Endodermal cell (in vitro differentiated cells): ENCODE measurements around the gene CNTN1. TPM values are rescaled to one million over a fixed set of nuclear protein-coding genes. Genes with fewer than 3 reads are reported as not detected.

Experiments
- DNase-seq: peaks from one replicate; pipeline ENCODE4 v3.0.0-alpha.2; 2017
- H3K27ac ChIP-seq: 2 replicates; pipeline ENCODE4 v1.5.1; 2013; ENCODE audit warnings: mild to moderate bottlenecking, low read depth, low read length, moderate library complexity
- H3K27me3 ChIP-seq: 2 replicates; pipeline ENCODE4 v1.6.1; 2013; ENCODE audit warnings: mild to moderate bottlenecking, low read length, moderate library complexity; ENCODE audit not compliant: insufficient read depth, control insufficient read depth, poor library complexity, severe bottlenecking
- H3K36me3 ChIP-seq: 2 replicates; pipeline ENCODE4 v1.7.0; 2013; ENCODE audit warnings: mild to moderate bottlenecking, low read length, moderate library complexity; ENCODE audit not compliant: control insufficient read depth, insufficient read depth
- H3K4me1 ChIP-seq: one replicate; pipeline ENCODE4 v1.7.0; 2013; ENCODE audit warnings: low read length; ENCODE audit not compliant: control insufficient read depth, insufficient read depth
- H3K4me3 ChIP-seq: 2 replicates; pipeline ENCODE4 v1.5.1; 2013; ENCODE audit warnings: mild to moderate bottlenecking, low read length, moderate library complexity
- H3K9ac ChIP-seq: 2 replicates; pipeline ENCODE4 v1.6.1; 2013; ENCODE audit warnings: mild to moderate bottlenecking, low read length, moderate library complexity; ENCODE audit not compliant: poor library complexity, severe bottlenecking; ENCODE audit errors: extremely low read depth
- H3K9me3 ChIP-seq: 2 replicates; pipeline ENCODE4 v1.6.1; 2013; ENCODE audit warnings: mild to moderate bottlenecking, low read length, moderate library complexity; ENCODE audit not compliant: control insufficient read depth
- H3K27ac Mint-ChIP-seq: 2 replicates; pipeline ENCODE4 v1.8.0; 2020; ENCODE audit warnings: mixed read lengths
- H3K27me3 Mint-ChIP-seq: 2 replicates; pipeline ENCODE4 v1.8.0; 2021; ENCODE audit warnings: mild to moderate bottlenecking, mixed read lengths; ENCODE audit not compliant: insufficient read depth
- H3K36me3 Mint-ChIP-seq: 2 replicates; pipeline ENCODE4 v1.8.0; 2020; ENCODE audit warnings: low read depth, mixed read lengths
- H3K4me1 Mint-ChIP-seq: 2 replicates; pipeline ENCODE4 v1.8.0; 2020; ENCODE audit warnings: mixed read lengths
- H3K4me3 Mint-ChIP-seq: 2 replicates; pipeline ENCODE4 v1.8.0; 2020; ENCODE audit warnings: mild to moderate bottlenecking, moderate library complexity, mixed read lengths
- H3K9me3 Mint-ChIP-seq: 2 replicates; pipeline ENCODE4 v1.8.0; 2020; ENCODE audit warnings: mild to moderate bottlenecking, mixed read lengths
- WGBS, 2 experiments: methylation state at CpG; one replicate each; pipeline versions ENCODE4 v1.1.5 to v1.1.7; 2013; ENCODE audit warnings: missing lambda C conversion rate in 2 of 2, mixed read lengths in 1 of 2; ENCODE audit not compliant: insufficient coverage in 1 of 2, insufficient read length in 1 of 2; 5-methylcytosine and 5-hydroxymethylcytosine counted together
- total RNA-seq, 2 donors: library from RNA; stranded (reverse); fragmentation: NEBNext Ultra II Directional in 1 of 2; extraction: Animal tissue kit (Norgen Biotek cat#: 25700) in 1 of 2; gene quantifications; 2 replicates in 1 of 2; 3 replicates in 1 of 2; pipeline ENCODE4 v1.2.1, GENCODE V29; 2021
- TF ChIP-seq, protein P1 (sequence below): fragments of 200-600 bp; sonication (generic); conservative IDR thresholded peaks from 2 replicates; pipeline ENCODE4 v1.5.0; 2021; ENCODE audit warnings: antibody characterized with exemption, mild to moderate bottlenecking

Gene CNTN1
- total RNA-seq, 2 donors from 2014 or later, result 8.4 to 8.6 TPM

GRCh38 chr12:40742041-40742440, 49.8 kb downstream of the CNTN1 start:
- H3K9me3 ChIP-seq, result peaks cover 30% of the 10 kb centered on the region
- 80 to 100% methylated on average over 1 to 2 of the region's 2 CpGs for WGBS, 2 experiments
- H3K27me3 ChIP-seq, result no peaks in the 10 kb centered on the region
- DNase-seq, result no peak
- H3K4me3 ChIP-seq, result no peak overlapping the region
- H3K4me1 ChIP-seq, result peaks cover 11% of the 10 kb centered on the region
- Mint-ChIP-seq H3K4me3 (no peak overlapping the region), H3K27me3 (no peaks in the 10 kb centered on the region), H3K36me3 (no peaks in the 10 kb centered on the region), H3K9me3 (peaks cover 20% of the 10 kb centered on the region), H3K27ac (no peak overlapping the region), H3K4me1 (peaks cover 24% of the 10 kb centered on the region)
- H3K9ac ChIP-seq, result no peak overlapping the region
- no peak overlapping the region for H3K27ac ChIP-seq
- TF ChIP-seq, protein P1, sequence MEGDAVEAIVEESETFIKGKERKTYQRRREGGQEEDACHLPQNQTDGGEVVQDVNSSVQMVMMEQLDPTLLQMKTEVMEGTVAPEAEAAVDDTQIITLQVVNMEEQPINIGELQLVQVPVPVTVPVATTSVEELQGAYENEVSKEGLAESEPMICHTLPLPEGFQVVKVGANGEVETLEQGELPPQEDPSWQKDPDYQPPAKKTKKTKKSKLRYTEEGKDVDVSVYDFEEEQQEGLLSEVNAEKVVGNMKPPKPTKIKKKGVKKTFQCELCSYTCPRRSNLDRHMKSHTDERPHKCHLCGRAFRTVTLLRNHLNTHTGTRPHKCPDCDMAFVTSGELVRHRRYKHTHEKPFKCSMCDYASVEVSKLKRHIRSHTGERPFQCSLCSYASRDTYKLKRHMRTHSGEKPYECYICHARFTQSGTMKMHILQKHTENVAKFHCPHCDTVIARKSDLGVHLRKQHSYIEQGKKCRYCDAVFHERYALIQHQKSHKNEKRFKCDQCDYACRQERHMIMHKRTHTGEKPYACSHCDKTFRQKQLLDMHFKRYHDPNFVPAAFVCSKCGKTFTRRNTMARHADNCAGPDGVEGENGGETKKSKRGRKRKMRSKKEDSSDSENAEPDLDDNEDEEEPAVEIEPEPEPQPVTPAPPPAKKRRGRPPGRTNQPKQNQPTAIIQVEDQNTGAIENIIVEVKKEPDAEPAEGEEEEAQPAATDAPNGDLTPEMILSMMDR, result no peak
- H3K36me3 ChIP-seq, result no peaks in the 10 kb centered on the region

DNA sequence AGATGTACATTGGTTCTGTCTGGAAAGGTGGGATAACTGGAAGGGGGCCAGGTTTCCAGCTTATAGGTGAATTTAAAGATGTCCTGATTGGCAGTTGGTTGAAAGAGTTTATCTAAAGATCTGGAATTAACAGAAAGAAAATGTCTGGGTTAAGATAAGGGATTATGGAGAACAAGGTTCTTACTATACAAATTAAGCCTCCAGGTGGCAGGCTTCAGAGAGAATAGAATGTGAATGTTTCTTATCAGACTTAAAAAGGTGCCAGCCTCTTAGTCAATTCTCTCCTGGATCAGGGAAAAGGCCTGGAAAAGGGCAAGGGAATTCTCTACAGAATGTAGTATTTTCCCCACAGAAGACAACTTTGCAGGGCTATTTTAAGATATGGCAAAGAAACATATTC, 53.1 kb downstream of the CNTN1 start:
- Mint-ChIP-seq H3K4me1 (peaks cover 53% of the 10 kb centered on the region), H3K4me3 (no peak overlapping the region), H3K36me3 (no peaks in the 10 kb centered on the region), H3K27me3 (no peaks in the 10 kb centered on the region), H3K9me3 (peaks cover 15% of the 10 kb centered on the region), H3K27ac (peak overlapping the region; percentile 60)
- no peak for DNase-seq
- TF ChIP-seq, protein P1, result peak; percentile 74
- Histone ChIP-seq H3K9ac (no peak overlapping the region), H3K27me3 (no peaks in the 10 kb centered on the region), H3K9me3 (peaks cover 18% of the 10 kb centered on the region), H3K4me1 (peaks cover 27% of the 10 kb centered on the region), H3K36me3 (no peaks in the 10 kb centered on the region), H3K4me3 (peak overlapping the region; percentile 38), H3K27ac (no peak overlapping the region)

- no peak overlapping the region for H3K9ac ChIP-seq
- peak overlapping the region; percentile 53 for H3K27ac Mint-ChIP-seq
- H3K4me1 ChIP-seq, result peaks cover 27% of the 10 kb centered on the region
- H3K27me3 ChIP-seq, result no peaks in the 10 kb centered on the region
- peaks cover 55% of the 10 kb centered on the region for H3K4me1 Mint-ChIP-seq
- no peaks in the 10 kb centered on the region for H3K36me3 Mint-ChIP-seq
- DNase-seq, result no peak
- no peaks in the 10 kb centered on the region for H3K9me3 Mint-ChIP-seq
- no peaks in the 10 kb centered on the region for H3K36me3 ChIP-seq
- H3K27ac ChIP-seq, result no peak overlapping the region
- no peaks in the 10 kb centered on the region for H3K27me3 Mint-ChIP-seq
- no peaks in the 10 kb centered on the region for H3K9me3 ChIP-seq
- TF ChIP-seq, protein P1, result no peak
- H3K4me3 ChIP-seq, result peak overlapping the region; percentile 50
- WGBS, 2 experiments, result 60% methylated on average over 1 of the region's 1 CpG; no CpG with 5 or more reads in 1 of the 2 experiments
- H3K4me3 Mint-ChIP-seq, result peak overlapping the region; percentile 4
Observed at GRCh38 chr12:40749863-40750262, 57.6 kb downstream of the CNTN1 start.
